Measurements from ENCODE around the gene FCGR3A.
"Not testable (repeated sequence)": the region's sequence is repeated elsewhere in the genome, so short reads cannot be mapped to it uniquely, and the experiment has no call there.

The FCGR3A gene

DNA sequence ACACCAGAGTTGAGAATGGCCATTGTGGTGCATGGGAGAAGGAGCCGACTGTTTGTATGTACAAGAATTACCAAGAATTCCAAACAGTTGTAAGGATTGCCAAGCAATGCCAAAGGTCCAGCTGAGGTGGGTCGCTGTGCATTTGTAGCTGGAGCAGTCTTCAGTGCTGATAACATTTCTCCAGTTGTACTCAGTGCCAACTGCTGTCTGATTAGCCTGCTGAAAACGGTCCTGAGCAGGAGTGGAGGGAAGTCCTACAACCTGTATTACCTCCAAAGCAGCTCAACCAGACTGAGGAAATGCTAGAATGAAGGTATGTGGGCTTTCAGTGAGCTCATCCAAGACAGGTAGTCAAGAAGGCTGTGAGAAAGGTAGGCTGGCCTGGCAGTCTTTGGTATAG, 6.5 kb upstream of the FCGR3A start:
- DNase-seq, result not testable (repeated sequence)

DNA sequence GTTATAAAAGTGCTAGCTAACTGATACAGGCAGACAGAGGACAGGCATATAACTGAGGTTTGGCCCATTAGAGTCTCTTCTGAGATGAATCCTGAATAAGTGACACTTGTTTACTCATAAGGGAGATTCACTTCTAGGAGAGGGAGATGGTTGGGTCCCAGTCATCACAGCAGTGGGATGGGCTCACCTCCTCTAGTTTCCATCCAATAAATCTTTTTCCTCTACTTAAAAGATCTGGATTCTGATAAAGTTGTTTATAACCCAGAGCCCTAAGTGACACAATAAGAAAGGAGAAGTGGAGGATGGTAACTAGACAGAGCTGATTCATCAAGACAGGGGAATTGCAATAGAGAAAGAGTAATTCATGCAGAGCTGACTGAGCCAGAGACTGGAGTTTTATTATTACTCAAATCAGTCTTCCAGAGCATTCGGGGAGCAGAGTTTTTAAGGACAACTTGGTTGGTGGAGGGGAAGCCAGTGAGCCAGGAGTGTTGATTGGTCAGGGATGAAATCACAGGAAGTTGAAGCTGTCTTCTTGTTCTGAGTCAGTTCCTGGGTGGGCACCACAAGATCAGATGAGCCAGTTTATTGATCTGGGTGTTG, 5.3 kb upstream of the FCGR3A start:
- not testable (repeated sequence) for DNase-seq

DNA sequence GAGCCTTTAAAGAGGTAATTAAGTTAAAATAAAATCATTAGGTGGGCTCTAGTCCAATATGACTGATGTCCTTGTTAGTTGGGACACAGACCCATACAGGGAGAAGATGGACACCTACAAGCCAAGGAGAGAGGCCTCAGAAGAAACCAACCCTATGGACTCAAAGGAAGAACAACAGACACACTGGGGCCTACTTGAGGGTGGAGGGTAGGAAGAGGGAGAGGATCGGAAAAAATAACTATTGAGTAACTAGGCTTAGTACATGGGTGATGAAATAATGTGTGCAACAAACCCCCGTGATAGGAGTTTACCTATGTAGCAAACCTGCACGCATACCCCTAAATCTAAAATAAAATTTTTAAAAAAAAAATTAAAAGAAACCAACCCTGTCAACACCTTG, 4.7 kb upstream of the FCGR3A start:
- not testable (repeated sequence) for DNase-seq

DNA sequence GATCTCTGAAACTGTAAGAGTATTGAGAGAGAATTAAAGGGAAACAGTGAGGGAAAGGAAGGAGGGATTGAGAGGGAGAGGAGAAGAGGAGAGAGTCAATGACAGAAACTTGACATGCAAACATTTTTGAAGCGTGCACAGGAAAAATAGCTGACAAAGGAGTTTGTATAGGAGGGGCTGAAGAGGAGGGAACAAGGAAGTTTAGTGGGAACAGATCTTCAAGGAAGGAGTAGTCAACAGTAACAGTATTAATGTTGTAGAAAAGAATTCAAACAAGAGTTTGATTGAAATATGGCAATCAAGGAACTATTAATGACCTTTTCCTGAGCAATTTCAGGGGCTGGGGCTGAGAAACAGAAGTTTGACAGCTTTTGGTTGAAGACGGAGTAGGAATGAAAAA, 4.0 kb upstream of the FCGR3A start:
- not testable (repeated sequence) for DNase-seq

GRCh38 chr1:161550942-161551341, 1.3 kb upstream of the FCGR3A start:
- DNase-seq, result not testable (repeated sequence)

DNA sequence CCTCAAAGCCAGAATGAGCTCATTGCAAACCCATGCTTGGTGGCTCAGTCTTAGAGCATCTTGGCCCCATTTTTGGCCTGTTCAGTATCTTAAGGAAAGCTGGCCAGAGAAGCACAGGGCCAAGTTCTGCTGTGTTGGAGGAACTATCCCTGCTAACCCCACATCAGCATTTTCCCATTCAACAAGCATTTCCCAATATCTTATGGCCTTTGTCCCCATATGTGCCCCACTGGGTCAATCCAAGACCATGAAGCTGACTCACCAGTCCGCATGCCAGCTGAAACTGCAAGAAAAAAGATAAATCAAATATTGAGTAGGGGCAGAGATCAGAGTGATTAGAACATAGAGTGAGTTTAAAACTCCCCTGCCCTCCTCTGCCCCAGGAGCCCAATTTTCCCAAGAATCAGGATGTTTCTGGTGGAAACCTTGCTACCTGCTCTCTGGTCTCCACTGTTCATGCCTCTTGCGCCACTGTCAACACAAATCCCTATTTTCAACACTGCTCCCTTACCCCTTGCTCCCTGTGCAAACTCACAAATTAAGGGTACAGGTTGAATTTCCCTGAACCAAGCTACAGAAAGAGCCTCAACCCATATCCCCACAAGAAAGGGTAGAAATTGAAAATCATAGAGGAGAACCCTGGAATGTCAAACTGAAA, 740 bp downstream of the FCGR3A start:
- DNase-seq, result not testable (repeated sequence)

- not testable (repeated sequence) for DNase-seq
Measured at GRCh38 chr1:161547995-161548741, 1.4 kb downstream of the FCGR3A start.

DNA sequence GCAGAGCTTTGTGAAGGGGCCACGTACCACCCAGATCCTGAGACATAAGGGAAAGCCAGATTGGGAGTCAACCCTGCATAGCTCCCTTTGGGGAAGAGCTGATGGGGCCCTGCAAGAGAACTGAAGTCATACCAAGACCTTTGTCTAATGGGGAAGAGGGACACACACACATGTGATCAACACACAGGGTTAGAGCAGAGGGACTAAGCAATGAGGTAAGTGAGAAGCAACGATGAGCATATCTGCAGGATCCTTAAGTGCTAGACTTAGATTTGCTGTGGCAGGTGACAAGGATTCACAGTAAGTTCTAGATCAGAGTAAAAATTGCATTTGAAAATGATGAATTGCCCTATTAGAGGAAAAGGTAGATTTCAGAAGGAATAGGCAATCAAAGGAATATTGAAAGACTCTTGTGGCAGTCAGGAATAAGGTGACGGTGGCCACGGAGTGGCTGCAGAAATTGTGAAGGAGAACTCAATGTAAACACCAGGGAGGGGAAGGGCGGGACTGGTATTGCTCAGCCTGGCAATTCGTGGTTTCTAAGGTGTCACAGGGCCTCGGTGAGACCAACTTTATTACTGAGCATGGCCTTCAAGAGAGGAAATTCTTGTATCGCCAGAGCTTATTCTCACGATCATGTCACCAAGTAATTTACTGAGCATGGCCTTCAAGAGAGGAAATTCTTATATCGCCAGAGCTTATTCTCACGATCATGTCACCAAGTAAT, 4.5 kb downstream of the FCGR3A start:
- DNase-seq, result not testable (repeated sequence)

DNA sequence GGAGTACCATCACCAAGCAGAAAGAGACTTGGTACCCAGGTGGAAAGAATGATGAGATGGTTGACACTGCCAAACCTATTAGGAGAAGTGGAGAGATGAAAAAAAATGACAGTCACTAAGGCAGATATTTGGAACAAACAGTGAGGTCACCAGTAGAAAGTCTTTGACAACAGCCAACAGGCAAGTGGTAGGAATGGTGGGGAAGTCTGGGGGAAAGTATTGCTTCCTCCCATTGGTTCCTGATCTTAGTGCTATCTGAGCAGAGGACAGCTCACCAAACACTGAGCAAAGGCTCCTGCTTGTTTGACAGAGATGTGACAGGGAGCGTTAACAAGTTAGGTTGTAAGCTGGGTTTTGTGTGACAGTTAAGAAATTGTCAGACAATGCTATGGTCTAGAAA, 6.5 kb downstream of the FCGR3A start:
- not testable (repeated sequence) for DNase-seq

DNA sequence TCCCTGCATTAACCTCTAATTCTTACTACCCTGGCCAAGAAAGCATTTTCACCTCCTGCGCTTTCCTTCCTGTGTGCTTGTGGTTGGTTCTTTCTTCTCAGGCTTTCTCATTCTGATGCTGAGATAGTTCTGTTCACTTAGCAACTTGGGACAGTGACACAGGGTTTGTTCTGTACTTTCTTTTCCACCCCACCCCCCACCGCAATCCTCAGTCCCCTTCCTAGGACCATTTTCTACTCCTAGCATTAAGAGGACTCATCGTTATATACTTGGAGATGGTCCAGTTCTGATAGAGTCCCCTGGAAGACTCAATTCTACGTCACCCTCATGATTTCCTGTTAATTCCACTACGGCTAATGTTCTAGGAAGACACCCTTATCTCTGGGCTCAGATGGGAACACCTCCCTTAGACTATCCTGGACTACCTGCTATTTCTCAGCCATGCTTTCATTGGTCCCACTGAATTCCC, 7.5 kb downstream of the FCGR3A start:
- not testable (repeated sequence) for DNase-seq

- not testable (repeated sequence) for DNase-seq
Measured at GRCh38 chr1:161540570-161540960, 9.1 kb downstream of the FCGR3A start.

DNA sequence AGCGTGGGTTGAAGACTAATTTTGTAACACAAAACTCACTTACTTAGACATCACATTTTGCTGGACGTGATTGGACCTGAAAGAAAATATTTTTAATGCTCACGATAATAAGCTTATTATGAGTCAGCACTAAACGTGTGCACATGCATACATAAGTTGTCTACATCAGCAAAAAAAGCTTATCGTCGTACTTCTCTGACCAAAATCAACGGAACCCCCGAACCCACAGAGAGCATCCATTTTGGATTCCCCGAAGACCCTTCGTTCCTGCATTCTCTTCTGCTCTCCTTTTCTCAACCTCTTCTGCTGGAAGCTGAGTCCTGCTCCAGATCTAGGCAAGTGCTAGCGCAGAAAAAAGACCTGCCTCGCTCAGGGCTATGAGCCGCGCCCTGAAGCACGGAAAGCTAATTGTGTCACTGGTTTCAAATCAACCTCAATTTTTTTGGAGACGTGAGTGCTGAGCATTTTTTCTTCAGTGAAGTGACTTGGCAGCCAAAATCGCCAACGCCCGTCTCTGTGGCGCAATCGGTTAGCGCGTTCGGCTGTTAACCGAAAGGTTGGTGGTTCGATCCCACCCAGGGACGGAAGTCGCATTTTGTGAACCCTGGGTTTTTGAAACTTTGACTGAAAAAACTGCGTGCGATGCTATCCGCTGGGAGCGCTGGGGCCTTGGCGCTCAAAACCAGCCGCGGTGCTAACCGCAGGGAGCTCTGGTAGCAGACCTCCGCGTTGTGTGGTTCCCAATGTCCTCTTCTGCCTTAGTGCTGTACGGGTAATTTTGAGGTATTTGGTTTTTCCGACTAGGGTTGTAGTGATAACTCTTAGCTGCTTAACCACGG, 9.7 kb downstream of the FCGR3A start:
- peak; percentile 1 for DNase-seq

DNA sequence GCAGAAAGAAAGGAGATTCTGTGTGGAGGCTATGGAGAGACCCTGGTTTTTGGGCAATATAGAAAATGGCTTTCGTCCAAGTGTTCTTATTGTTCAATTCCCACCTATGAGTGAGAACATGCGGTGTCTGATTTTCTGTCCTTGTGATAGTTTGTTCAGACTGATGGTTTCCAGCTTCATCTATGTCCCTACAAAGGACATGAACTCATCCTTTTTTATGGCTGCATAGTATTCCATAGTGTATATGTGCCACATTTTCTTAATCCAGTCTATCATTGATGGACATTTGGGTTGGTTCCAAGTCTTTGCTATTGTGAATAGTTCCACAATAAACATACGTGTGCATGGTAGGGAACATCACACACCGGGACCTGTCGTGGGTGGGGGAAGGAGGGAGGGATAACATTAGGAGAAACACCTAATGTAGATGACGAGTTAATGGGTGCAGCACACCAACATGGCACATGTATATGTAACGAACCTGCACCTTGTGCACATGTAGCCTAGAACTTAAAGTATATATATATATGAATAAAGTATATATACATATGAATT, 10.6 kb downstream of the FCGR3A start:
- DNase-seq, result not testable (repeated sequence)

GRCh38 chr1:161537068-161537669, 12.4 kb downstream of the FCGR3A start:
- not testable (repeated sequence) for DNase-seq

DNA sequence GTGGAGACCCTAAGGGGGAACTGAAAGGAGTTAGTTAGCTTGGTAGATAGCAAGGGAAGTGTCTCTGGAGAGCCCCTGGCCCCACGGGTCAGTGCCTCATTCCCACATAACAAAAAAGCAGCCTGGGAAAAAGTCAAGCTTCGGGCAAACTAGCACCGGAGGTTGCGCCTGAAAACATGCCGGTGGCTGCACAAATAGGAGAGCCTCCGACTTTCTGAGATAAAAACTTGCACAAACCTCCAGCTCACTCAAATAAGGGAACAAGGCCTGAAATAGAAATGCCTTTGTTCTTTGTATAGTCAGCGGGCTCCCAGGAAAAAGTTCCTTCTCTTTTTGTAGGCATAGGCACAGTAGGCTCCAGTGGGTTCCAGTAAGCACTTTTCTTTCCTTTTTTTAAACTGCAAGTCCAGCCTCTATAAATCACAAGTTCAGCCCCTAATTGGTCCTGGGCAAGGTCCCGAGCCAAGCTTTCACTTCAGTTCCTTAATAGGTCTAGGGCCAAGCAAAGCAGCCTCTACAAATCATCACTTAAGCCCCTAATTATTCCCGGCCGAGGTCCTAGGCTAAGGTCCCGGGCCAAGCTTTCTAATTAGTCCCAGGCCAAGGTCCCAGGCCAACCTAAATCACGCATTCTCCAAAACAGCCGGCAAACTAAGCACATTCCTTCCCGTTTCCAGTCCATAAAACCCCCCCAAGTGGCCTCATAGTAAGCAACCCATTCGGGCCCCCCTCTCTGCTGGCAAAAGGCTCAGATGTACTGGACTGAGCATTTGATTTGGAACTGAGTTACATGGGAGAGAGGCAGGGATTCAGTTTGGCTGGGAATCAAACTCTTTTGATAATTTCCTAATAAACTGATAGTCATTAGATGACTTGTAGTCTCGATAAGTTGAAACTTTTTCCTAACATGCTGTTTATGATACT, 16.7 kb downstream of the FCGR3A start:
- not testable (repeated sequence) for DNase-seq

DNA sequence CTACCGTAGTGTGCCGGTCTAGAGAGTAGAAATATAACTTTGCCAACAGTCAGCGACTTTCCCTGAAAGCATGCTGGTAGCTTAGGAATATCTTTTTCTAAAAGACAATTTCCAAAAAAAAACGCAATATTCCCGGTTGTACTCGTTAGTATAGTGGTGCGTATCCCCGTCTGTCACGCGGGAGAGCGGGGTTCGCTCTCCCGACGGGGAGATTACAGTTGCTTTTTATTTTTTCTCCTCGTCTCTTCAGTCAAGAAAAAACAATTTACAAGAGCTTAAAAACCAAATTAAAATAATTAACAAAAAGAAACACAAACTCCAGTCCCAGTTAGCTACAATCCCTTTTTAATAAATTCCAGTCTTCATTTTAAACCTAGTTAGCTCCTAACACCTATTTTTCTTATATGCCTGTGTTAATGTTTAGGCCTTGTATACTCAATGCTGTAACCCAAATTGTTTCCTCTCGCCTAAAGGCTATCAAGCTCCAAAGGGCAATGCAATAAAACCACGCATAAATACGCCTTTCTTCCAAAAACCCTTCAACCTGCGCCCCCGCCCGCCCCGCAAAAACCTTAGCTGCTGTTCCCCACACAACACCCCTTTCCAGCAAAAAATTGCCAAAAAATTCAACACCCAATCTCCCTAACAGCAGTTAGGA, 17.5 kb downstream of the FCGR3A start:
- DNase-seq, result no peak

DNA sequence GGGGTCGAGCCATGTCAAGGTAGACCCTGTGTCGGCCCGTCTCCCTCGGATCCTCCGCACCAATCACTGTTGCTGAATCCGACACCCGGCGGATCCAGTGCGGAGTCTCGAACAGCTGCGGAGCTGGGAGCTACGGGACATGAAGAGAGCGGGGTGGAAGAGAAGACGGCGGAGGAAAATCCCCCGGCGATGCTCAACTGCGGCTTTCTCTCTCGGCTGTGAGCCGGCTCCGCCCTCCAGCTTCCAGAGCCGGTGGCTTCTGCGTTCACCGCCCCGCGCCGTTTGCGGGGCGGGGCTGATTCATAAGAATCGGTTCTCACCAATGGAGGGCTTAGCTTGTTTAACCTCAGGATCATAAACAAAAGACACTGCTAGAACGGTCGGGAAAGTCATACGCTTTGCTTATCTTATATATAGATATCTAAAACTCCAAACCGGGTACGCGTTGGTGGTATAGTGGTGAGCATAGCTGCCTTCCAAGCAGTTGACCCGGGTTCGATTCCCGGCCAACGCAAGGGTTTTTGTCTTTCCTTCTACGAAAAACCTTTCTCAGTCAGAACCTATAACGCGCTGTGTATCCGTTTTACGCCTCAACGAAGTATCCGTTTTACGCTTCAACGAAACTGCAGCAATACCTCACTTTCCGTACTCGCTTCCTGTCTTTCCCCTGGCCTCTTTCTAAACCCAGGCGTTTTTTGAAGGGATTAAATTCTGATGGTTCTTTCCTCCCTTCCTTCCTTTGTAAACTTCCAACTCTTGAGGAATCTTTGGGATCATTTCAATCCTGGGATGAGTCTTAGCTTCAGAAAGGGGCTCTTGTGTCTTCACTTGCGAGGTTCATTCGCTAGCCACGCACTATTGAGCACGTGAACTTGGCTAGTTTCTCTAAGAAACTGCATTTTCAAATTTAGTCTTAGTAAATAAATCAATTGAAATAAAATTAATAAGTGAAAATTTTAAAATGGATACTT, 18.7 kb downstream of the FCGR3A start:
- peak; percentile 79 for DNase-seq

GRCh38 chr1:161530158-161530557, 19.5 kb downstream of the FCGR3A start:
- DNase-seq, result not testable (repeated sequence)
